GM20000 (cell line): ENCODE results near the gene GNAT2.
A peak's percentile ranks its signal among the peaks of the same experiment; 100 is the strongest.
"Not testable (repeated sequence)": the region's sequence is repeated elsewhere in the genome, so short reads cannot be mapped to it uniquely, and the experiment has no call there.

ENCODE experiments used
- DNase-seq: peaks from one replicate; pipeline ENCODE4 v3.0.0; 2012; ENCODE audit warnings: low spot score
- TF ChIP-seq, protein P1 (sequence below): IDR thresholded peaks from 2 replicates; pipeline ENCODE4 v1.5.1; 2012; ENCODE audit warnings: mild to moderate bottlenecking, control low read depth; ENCODE audit errors: extremely low read depth, missing control alignments

GNAT2 gene

DNA sequence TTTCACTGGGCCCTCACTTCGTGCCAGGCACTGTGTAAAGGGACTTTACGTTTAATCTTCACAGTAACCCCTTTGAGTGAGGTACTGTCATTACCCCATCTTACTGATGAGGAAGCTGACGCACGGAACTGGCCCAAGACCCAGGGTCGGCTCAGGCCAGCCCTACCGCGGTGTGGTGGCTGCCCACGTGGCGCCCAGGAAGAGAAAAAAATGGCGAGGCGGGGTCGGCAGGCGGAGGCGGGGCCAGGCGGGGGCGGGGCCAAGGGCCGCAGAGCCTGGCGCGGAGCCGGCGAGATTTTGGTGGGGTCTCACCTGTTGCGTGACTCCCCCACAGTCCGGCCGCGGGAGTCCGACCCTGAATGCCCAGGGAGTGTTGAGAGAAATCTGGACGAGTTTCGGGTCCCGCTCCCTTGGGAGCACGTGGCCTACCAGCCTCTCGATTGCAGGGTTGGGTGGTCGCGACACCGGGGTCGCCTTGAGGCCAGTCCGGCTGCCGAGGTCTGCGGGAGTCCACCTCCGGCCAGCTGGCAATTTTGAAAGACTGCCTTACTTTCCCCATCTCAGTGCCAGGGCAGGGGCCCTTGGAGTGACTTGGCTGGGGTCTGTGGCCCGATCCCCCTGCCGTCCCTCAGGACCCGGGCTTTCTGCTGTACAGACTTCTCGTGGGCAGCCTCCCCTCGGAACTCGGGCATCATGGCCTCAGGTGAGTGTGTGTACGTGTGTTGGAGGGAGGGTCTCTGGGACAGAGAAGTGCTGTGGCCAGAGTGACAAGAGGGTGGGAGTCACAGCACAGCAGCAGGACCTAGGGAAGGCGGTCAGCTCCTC, at the start of gene GNAT2, which contains the start of gene AMPD2:
Gene GNAT2, minus strand, starts transcription at position 41 of the 825 bp plus-strand sequence. CDS start 6,746 bp downstream, outside the sequence.
Gene AMPD2, plus strand, starts transcription at position 262 of the 825 bp plus-strand sequence. CDS start 1,339 bp downstream, outside the sequence.
- TF ChIP-seq, protein P1, sequence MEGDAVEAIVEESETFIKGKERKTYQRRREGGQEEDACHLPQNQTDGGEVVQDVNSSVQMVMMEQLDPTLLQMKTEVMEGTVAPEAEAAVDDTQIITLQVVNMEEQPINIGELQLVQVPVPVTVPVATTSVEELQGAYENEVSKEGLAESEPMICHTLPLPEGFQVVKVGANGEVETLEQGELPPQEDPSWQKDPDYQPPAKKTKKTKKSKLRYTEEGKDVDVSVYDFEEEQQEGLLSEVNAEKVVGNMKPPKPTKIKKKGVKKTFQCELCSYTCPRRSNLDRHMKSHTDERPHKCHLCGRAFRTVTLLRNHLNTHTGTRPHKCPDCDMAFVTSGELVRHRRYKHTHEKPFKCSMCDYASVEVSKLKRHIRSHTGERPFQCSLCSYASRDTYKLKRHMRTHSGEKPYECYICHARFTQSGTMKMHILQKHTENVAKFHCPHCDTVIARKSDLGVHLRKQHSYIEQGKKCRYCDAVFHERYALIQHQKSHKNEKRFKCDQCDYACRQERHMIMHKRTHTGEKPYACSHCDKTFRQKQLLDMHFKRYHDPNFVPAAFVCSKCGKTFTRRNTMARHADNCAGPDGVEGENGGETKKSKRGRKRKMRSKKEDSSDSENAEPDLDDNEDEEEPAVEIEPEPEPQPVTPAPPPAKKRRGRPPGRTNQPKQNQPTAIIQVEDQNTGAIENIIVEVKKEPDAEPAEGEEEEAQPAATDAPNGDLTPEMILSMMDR, result no peak
- DNase-seq, result peak; percentile 91

DNA sequence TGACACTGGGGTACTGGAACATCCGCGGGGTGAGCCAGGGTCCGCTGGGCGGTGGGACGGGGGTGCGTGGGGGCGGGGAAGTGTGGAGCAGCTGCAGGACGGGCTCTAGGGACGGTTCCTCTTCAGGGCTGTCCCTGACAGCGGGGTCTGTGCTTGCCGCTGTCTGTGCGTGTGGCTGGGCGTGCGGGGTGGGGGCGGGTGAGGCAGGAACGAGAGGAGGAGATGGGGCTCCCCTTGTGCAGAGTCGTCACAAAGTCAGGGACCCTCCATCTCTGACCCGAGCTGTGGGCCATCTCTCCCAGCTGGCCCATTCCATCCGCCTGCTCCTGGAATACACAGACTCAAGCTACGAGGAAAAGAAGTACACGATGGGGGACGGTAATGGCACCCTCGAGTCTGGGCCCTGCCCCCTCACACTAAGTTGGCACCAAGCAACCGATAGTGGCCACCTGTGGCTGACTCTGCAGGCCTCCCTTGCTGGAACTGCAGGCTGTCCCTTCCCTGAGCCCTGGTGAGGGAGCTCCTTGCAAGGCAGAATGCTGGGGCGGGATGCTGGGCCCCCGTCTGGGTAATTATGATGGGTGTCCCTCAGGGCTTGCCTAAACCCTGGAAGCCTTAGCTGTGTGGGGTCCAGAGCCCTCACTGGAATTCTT, 48.8 kb upstream of the GNAT2 start:
- TF ChIP-seq, protein P1, result no peak
- no peak for DNase-seq

DNA sequence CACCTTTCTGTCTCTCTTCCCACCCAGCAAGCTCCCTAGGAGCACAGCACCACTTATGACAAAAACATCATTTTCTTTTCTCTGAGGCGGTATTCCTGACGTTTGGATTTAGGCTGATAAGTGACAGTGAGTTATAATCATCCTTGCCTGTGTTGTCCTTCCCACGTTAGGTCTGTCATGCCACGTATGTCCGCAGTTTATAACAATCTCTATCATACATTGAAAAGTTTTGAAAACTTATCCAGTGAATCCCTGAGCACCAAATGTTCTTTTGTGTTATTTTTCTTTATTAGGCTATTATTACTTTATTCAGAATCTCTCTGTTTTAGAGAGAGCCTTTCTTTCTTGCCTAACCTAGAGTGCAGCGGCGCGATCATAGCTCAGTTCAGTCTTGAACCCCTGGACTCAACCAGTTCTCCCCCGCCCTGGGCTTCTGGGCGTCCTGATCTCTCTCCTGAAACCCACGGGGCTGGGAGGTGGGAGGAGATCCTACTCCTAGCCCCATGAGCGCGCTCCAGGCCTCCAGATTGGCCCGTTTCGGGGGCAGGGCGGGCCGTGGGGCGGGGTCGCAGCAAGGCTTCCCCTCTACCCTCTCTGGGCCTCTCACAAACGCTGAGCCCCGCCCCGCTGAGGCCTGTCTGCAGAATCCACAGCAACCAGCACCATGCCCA, 48.2 kb upstream of the GNAT2 start, which contains the start of gene GSTM2:
Gene GSTM2, plus strand, starts transcription at position 606 of the 671 bp plus-strand sequence. Its CDS starts 59 bp downstream, at position 665.
- peak; percentile 84 for DNase-seq
- TF ChIP-seq, protein P1, result no peak

DNA sequence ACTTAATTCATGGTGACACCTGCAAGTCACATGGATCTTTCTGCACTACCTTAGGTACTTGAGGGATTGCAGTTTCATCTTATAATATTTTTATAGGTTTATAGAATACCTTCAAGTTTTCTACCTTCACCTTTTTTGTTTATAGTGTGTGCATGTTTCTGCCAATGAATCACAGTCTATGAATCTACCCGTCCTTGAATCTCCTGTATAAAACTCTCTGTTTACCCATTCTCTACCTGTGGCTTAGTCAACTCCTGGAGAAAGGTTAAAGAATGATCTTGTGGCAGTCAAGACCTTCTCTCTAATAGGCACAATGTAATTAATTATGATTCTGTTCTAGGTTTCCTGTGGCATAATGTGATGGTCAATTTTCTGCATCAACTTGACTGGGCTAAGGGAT, 45.3 kb upstream of the GNAT2 start:
- TF ChIP-seq, protein P1, result no peak
- no peak for DNase-seq

DNA sequence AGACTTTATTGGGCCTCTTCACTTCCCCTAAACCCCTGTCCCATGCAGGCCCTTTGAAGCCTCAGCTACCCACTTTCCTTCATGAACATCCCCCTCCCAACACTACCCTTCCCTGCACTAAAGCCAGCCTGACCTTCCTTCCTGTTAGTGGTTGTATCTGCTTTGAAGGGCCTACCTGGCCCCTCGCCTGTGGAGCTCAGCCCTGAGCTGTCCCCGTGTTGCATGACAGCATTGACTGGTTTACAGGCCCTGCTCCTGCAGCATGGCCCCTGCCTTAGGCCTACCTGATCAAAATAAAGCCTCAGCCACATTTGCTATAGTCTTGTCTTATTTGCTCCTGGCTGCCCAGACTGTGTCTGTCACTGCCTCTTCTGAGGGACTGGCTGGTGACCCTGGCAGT, 42.0 kb upstream of the GNAT2 start:
- no peak for DNase-seq
- TF ChIP-seq, protein P1, result no peak

DNA sequence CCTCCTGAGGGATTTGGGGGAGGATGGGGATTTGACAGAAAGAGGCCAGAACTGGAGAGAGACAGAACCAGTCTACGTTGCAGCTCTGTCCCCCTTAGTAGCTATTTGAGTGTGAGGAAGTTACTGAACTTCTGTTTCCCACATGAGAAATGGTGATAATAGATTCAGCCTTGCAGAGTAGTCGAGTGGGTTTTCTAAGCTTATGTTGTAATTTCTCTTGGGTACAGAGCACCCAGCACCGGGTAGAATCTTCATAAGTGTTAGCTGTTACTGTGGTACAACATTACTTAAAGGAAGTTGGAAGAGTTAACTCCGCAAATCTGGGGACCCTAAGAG, 41.2 kb upstream of the GNAT2 start:
- not testable (repeated sequence) for DNase-seq

DNA sequence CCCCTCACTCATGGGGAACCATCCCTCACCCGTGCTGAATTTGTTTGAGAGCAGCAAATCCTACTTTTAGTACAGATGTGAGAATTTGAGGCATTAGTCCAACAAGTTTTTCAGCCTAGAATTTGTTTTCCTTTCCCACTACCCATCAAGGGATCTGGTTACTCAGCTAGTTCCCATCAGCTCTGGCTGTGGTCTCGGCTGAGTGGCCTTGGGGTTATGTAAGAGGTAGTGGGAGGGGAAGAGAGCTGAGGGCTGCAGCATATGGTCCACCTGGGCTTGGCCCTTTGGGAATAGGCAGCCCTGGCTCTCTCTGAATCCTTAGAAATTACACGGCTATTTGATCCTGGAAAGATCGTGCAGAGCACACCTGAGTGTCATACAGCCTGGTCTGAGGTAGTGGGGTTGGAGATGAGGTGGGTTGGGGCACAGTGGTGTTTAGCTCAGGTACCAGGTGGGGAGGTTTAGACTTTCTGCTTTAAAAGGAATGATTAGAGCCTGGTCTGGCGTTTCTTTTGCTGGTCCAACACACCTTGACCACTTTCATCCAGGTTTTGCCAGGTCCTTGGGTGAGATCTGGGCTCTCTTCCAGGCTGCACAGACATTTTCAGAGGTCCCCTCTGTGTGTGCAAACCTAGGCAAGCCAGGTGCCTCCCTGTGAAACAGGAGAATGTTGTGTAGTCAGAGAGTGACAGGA, 40.7 kb upstream of the GNAT2 start:
- TF ChIP-seq, protein P1, result no peak

More for the DNA sequence above, 40.7 kb upstream of the GNAT2 start:
- no peak for DNase-seq
